Measurements from ENCODE around the gene GPR137.
"Not testable (repeated sequence)": the region's sequence is repeated elsewhere in the genome, so short reads cannot be mapped to it uniquely, and the experiment has no call there.

GRCh38 chr11:64315667-64316526 is 30.2 kb downstream of the GPR137 start:
- not testable (repeated sequence) for TF ChIP-seq POLR2A, CTCF, POLR2AphosphoS5 (IDR thresholded peaks at IDR 0.05)
